ENCODE data around the gene SETD3. TPM values are rescaled to one million over a fixed set of nuclear protein-coding genes. Genes with fewer than 3 reads are reported as not detected.

Gene SETD3
- total RNA-seq, 4 donors from 2014 or later, result 29.1 to 65.4 (median 36.3) TPM

- intact Hi-C loops (cut with DNase I), result no loop called here
- no peak for TF ChIP-seq POLR2A (IDR thresholded peaks at IDR 0.05)
- no peak for TF ChIP-seq CTCF (IDR thresholded peaks at IDR 0.05)
- Histone ChIP-seq H3K4me3 (no peak overlapping the region), H3K27ac (no peak overlapping the region), H3K4me1 (peaks cover 0 to 10% (median 3%) of the 10 kb centered on the region in 3 donors), H3K9me3 (no peaks in the 10 kb centered on the region), H3K27me3 (peaks cover 0 to 42% (median 0%) of the 10 kb centered on the region in 4 donors), H3K36me3 (no peaks in the 10 kb centered on the region)
- DNase-seq, result no peak
- WGBS, 2 donors, result 90% methylated on average over 9 of the region's 12 CpGs
These were observed 92.4 kb downstream of the SETD3 start for GRCh38 chr14:99388286-99388685.

GRCh38 chr14:99387880-99388279 is 92.8 kb downstream of the SETD3 start:
- Histone ChIP-seq H3K4me1 (peaks cover 0 to 10% (median 3%) of the 10 kb centered on the region in 3 donors), H3K36me3 (no peaks in the 10 kb centered on the region), H3K9me3 (no peaks in the 10 kb centered on the region), H3K27ac (no peak overlapping the region), H3K27me3 (peaks cover 0 to 46% (median 0%) of the 10 kb centered on the region in 4 donors), H3K4me3 (no peak overlapping the region)
- no peak for DNase-seq
- TF ChIP-seq CTCF (IDR thresholded peaks at IDR 0.05), result no peak
- no peak for TF ChIP-seq POLR2A (IDR thresholded peaks at IDR 0.05)
- intact Hi-C loops (cut with DNase I), result no loop called here
- WGBS, 2 donors, result 21 to 28% methylated on average over 5 of the region's 5 CpGs

GRCh38 chr14:99384450-99385417 is 95.9 kb downstream of the SETD3 start:
- Histone ChIP-seq H3K27me3 (peaks cover 0 to 73% (median 0%) of the 10 kb centered on the region in 4 donors), H3K9me3 (no peaks in the 10 kb centered on the region), H3K27ac (no peak overlapping the region), H3K4me3 (no peak overlapping the region), H3K4me1 (peaks cover 0 to 10% (median 3%) of the 10 kb centered on the region in 3 donors), H3K36me3 (no peaks in the 10 kb centered on the region)
- TF ChIP-seq CTCF (IDR thresholded peaks at IDR 0.05) (no peak), POLR2A (IDR thresholded peaks at IDR 0.05) (no peak)
- DNase-seq, result no peak
- intact Hi-C loops (cut with DNase I), result no loop called here
- 74 to 80% methylated on average over 15 to 16 of the region's 20 CpGs for WGBS, 2 donors

- TF ChIP-seq POLR2A (IDR thresholded peaks at IDR 0.05), result no peak
- no peak for TF ChIP-seq CTCF (IDR thresholded peaks at IDR 0.05)
- DNase-seq, result no peak
- Histone ChIP-seq H3K4me3 (no peak overlapping the region), H3K36me3 (no peaks in the 10 kb centered on the region), H3K27ac (no peak overlapping the region), H3K27me3 (peaks cover 0 to 73% (median 0%) of the 10 kb centered on the region in 4 donors), H3K4me1 (peaks cover 0 to 3% (median under 1%) of the 10 kb centered on the region in 3 donors), H3K9me3 (no peaks in the 10 kb centered on the region)
- intact Hi-C loops (cut with DNase I), result no loop called here
- WGBS, 2 donors, result 74 to 81% methylated on average over 22 to 25 of the region's 36 CpGs
These were observed 96.9 kb downstream of the SETD3 start for GRCh38 chr14:99383472-99384449.
